WI38 (cell line): Measurements from ENCODE around the gene SYNGR1.
"Not testable (repeated sequence)": the region's sequence is repeated elsewhere in the genome, so short reads cannot be mapped to it uniquely, and the experiment has no call there.

ENCODE experiments used
- H3K4me3 ChIP-seq: 2 replicates; pipeline ENCODE4 v1.5.1; 2011; ENCODE audit warnings: low read depth, mild to moderate bottlenecking, control low read depth, low read length
- CTCF ChIP-seq: IDR thresholded peaks from 2 replicates; pipeline ENCODE4 v1.5.1; 2012; ENCODE audit warnings: low read depth, mild to moderate bottlenecking, control low read depth, low read length

Gene SYNGR1

GRCh38 chr22:39349506-39349966, 255 bp upstream of the SYNGR1 start:
- TF ChIP-seq CTCF = no peak

GRCh38 chr22:39350757-39351688, 1.2 kb downstream of the SYNGR1 start:
- no peak for TF ChIP-seq CTCF
- H3K4me3 ChIP-seq = peak overlapping the region; percentile 76

More at GRCh38 chr22:39349506-39349966, 255 bp upstream of the SYNGR1 start:
- H3K4me3 ChIP-seq = peak overlapping the region; percentile 76

- no peak for TF ChIP-seq CTCF
- no peak overlapping the region for H3K4me3 ChIP-seq
These were observed 2.0 kb downstream of the SYNGR1 start for GRCh38 chr22:39351689-39352214.

GRCh38 chr22:39352306-39352891, 2.6 kb downstream of the SYNGR1 start:
- no peak overlapping the region for H3K4me3 ChIP-seq
- no peak for TF ChIP-seq CTCF

- no peak for TF ChIP-seq CTCF
- H3K4me3 ChIP-seq = no peak overlapping the region
These were observed 3.6 kb downstream of the SYNGR1 start for GRCh38 chr22:39353346-39353745.

- no peak for TF ChIP-seq CTCF
These were observed 5.3 kb downstream of the SYNGR1 start for GRCh38 chr22:39355080-39355479.

GRCh38 chr22:39355805-39356204, 6.0 kb downstream of the SYNGR1 start:
- not testable (repeated sequence) for H3K4me3 ChIP-seq

More at GRCh38 chr22:39355080-39355479, 5.3 kb downstream of the SYNGR1 start:
- no peak overlapping the region for H3K4me3 ChIP-seq
